Neural cell (in vitro differentiated cells): ENCODE data around the gene EDIL3. TPM values are rescaled to one million over a fixed set of nuclear protein-coding genes. Genes with fewer than 3 reads are reported as not detected.

Source experiments
- H2AFZ ChIP-seq: fragments of 200-600, 300-800 bp; sonication (generic), shearing (Covaris generic); 2 replicates; pipeline ENCODE4 v1.6.0; 2014; ENCODE audit warnings: low read depth, mild to moderate bottlenecking, antibody characterized with exemption, low read length, moderate library complexity
- H3F3A ChIP-seq: fragments of 200-600 bp; shearing (Covaris generic); 2 replicates; pipeline ENCODE4 v1.6.1; 2016; ENCODE audit warnings: mild to moderate bottlenecking, moderate library complexity, mixed read lengths, antibody characterized with exemption, low read length; ENCODE audit not compliant: insufficient read depth, poor library complexity, severe bottlenecking
- H3K27ac ChIP-seq: fragments of 200-600, 300-800 bp; sonication (generic), shearing (Covaris generic); 2 replicates; pipeline ENCODE4 v1.5.1; 2014; ENCODE audit warnings: mild to moderate bottlenecking, low read length, moderate library complexity
- H3K27me3 ChIP-seq: fragments of 300-800, 200-600 bp; sonication (generic), shearing (Covaris generic); 2 replicates; pipeline ENCODE4 v1.6.0; 2014; ENCODE audit warnings: mild to moderate bottlenecking, low read depth, low read length, moderate library complexity; ENCODE audit not compliant: insufficient read depth
- H3K36me3 ChIP-seq: fragments of 300-800, 200-600 bp; sonication (generic), shearing (Covaris generic); 2 replicates; pipeline ENCODE4 v1.5.1; 2014; ENCODE audit warnings: mild to moderate bottlenecking, antibody characterized with exemption, low read length, moderate library complexity; ENCODE audit not compliant: insufficient read depth
- H3K4me2 ChIP-seq: fragments of 300-800, 200-600 bp; sonication (generic), shearing (Covaris generic); 2 replicates; pipeline ENCODE4 v1.6.0; 2014; ENCODE audit warnings: mild to moderate bottlenecking, low read length
- H3K4me3 ChIP-seq: fragments of 300-800, 200-600 bp; sonication (generic), shearing (Covaris generic); 2 replicates; pipeline ENCODE4 v1.5.1; 2014; ENCODE audit warnings: mild to moderate bottlenecking, low read length, moderate library complexity
- H3K79me2 ChIP-seq: fragments of 200-600 bp; shearing (Covaris generic); replicated peaks from 2 replicates; pipeline ENCODE4 v1.6.0; 2014; ENCODE audit warnings: mild to moderate bottlenecking, low read length, moderate library complexity; ENCODE audit not compliant: insufficient read depth
- H3K9ac ChIP-seq: fragments of 300-800, 200-600 bp; sonication (generic), shearing (Covaris generic); 2 replicates; pipeline ENCODE4 v1.6.1; 2016; ENCODE audit warnings: mild to moderate bottlenecking, low read length, mixed read lengths
- H3K9me2 ChIP-seq: fragments of 200-600 bp; shearing (Covaris generic); 2 replicates; pipeline ENCODE4 v1.6.1; 2016; ENCODE audit warnings: mild to moderate bottlenecking, low read length, mixed read lengths; ENCODE audit not compliant: insufficient read depth
- H3K9me3 ChIP-seq: fragments of 200-600, 300-800 bp; sonication (generic), shearing (Covaris generic); 2 replicates; pipeline ENCODE4 v1.6.1; 2016; ENCODE audit warnings: mild to moderate bottlenecking, mixed run types, low read length, moderate library complexity, mixed read lengths
- H4K20me1 ChIP-seq: fragments of 200-600 bp; shearing (Covaris generic); 2 replicates; pipeline ENCODE4 v1.6.1; 2016; ENCODE audit warnings: mild to moderate bottlenecking, mixed run types; ENCODE audit not compliant: insufficient read depth
- CTCF ChIP-seq: fragments of 450-650 bp; IDR thresholded peaks from 2 replicates; pipeline ENCODE4 v1.5.1; 2014; ENCODE audit warnings: antibody characterized with exemption, mild to moderate bottlenecking, moderate library complexity; ENCODE audit not compliant: poor library complexity, severe bottlenecking
- EP300 ChIP-seq: fragments of 450-650 bp; conservative IDR thresholded peaks from 2 replicates; pipeline ENCODE4 v1.6.1; 2014; ENCODE audit warnings: antibody characterized with exemption, mild to moderate bottlenecking, moderate library complexity; ENCODE audit not compliant: poor library complexity, severe bottlenecking
- EZH2 ChIP-seq: fragments of 200-600, 300-800 bp; shearing (Covaris generic), sonication (generic); IDR thresholded peaks from 2 replicates; pipeline ENCODE4 v1.6.1; 2014; ENCODE audit warnings: antibody characterized with exemption, low read length, borderline replicate concordance, mild to moderate bottlenecking; ENCODE audit not compliant: insufficient read depth, poor library complexity, severe bottlenecking
- MXI1 ChIP-seq: fragments of 450-650 bp; conservative IDR thresholded peaks from 2 replicates; pipeline ENCODE4 v1.6.1; 2014; ENCODE audit warnings: antibody characterized with exemption, mild to moderate bottlenecking; ENCODE audit not compliant: poor library complexity, severe bottlenecking
- POLR2AphosphoS5 ChIP-seq: IDR thresholded peaks from 2 replicates; pipeline ENCODE4 v1.6.1; 2012
- RAD21 ChIP-seq: fragments of 450-650 bp; conservative IDR thresholded peaks from 2 replicates; pipeline ENCODE4 v1.6.1; 2014; ENCODE audit warnings: antibody characterized with exemption, mild to moderate bottlenecking, moderate library complexity
- REST ChIP-seq: IDR thresholded peaks from 2 replicates; pipeline ENCODE4 v1.6.1; 2012; ENCODE audit warnings: borderline replicate concordance
- SMC3 ChIP-seq: fragments of 450-650 bp; conservative IDR thresholded peaks from 2 replicates; pipeline ENCODE4 v1.6.1; 2014; ENCODE audit warnings: antibody characterized with exemption, mild to moderate bottlenecking, moderate library complexity; ENCODE audit not compliant: poor library complexity
- TAF1 ChIP-seq: IDR thresholded peaks from 2 replicates; pipeline ENCODE4 v1.6.1; 2012; ENCODE audit warnings: low read depth
- polyA plus RNA-seq: library from polyadenylated mRNA; depleted of rRNA; stranded (reverse); fragments of >200 nt; gene quantifications from 2 replicates; pipeline ENCODE4 v1.2.3, GENCODE V29; 2014

The EDIL3 gene
- polyA plus RNA-seq, 1 donor from 2014 or later, result 6.1 TPM

GRCh38 chr5:84253946-84254345 lies 130.7 kb downstream of the EDIL3 start:
- Histone ChIP-seq H3F3A (no peaks in the 10 kb centered on the region), H3K36me3 (no peaks in the 10 kb centered on the region), H3K27me3 (no peaks in the 10 kb centered on the region), H3K9me2 (no peaks in the 10 kb centered on the region), H3K9me3 (no peaks in the 10 kb centered on the region), H3K4me2 (no peak overlapping the region), H3K79me2 (no peaks in the 10 kb centered on the region), H4K20me1 (no peaks in the 10 kb centered on the region), H3K9ac (no peak overlapping the region), H2AFZ (no peak overlapping the region), H3K4me3 (no peak overlapping the region), H3K27ac (no peak overlapping the region)
- TF ChIP-seq RAD21, result no peak
- TF ChIP-seq REST, result no peak
- TF ChIP-seq EZH2, result no peak
- TF ChIP-seq EP300, result no peak
- TF ChIP-seq POLR2AphosphoS5, result no peak
- no peak for TF ChIP-seq MXI1
- TF ChIP-seq CTCF, result no peak
- TF ChIP-seq SMC3, result no peak
- TF ChIP-seq TAF1, result no peak

GRCh38 chr5:84251503-84251902 lies 133.2 kb downstream of the EDIL3 start:
- no peaks in the 10 kb centered on the region for H3K79me2 ChIP-seq
- H3K9me3 ChIP-seq, result no peaks in the 10 kb centered on the region
- no peak overlapping the region for H2AFZ ChIP-seq
- H4K20me1 ChIP-seq, result no peaks in the 10 kb centered on the region
- no peak overlapping the region for H3K4me2 ChIP-seq
- H3K36me3 ChIP-seq, result no peaks in the 10 kb centered on the region
- no peak for TF ChIP-seq EP300
- no peak for TF ChIP-seq RAD21
- no peak for TF ChIP-seq REST
- no peak for TF ChIP-seq MXI1
- no peak for TF ChIP-seq EZH2
- no peak for TF ChIP-seq TAF1
- no peak for TF ChIP-seq CTCF
- no peak for TF ChIP-seq POLR2AphosphoS5
- TF ChIP-seq SMC3, result no peak
- H3K27me3 ChIP-seq, result no peaks in the 10 kb centered on the region
- no peaks in the 10 kb centered on the region for H3F3A ChIP-seq
- H3K9me2 ChIP-seq, result no peaks in the 10 kb centered on the region
- no peak overlapping the region for H3K27ac ChIP-seq
- H3K9ac ChIP-seq, result no peak overlapping the region
- H3K4me3 ChIP-seq, result no peak overlapping the region
